Activated CD4-positive, alpha-beta T cell treated with anti-CD3 and anti-CD28 coated beads, Interleukin-2, amount 50 U/mL, for 4 hours (primary cell): ENCODE measurements around the gene ARFRP1.

Source experiments
- DNase-seq, 2 experiments: peaks; one replicate each; pipeline ENCODE4 v3.0.0-alpha.2; 2020

The ARFRP1 gene

DNA sequence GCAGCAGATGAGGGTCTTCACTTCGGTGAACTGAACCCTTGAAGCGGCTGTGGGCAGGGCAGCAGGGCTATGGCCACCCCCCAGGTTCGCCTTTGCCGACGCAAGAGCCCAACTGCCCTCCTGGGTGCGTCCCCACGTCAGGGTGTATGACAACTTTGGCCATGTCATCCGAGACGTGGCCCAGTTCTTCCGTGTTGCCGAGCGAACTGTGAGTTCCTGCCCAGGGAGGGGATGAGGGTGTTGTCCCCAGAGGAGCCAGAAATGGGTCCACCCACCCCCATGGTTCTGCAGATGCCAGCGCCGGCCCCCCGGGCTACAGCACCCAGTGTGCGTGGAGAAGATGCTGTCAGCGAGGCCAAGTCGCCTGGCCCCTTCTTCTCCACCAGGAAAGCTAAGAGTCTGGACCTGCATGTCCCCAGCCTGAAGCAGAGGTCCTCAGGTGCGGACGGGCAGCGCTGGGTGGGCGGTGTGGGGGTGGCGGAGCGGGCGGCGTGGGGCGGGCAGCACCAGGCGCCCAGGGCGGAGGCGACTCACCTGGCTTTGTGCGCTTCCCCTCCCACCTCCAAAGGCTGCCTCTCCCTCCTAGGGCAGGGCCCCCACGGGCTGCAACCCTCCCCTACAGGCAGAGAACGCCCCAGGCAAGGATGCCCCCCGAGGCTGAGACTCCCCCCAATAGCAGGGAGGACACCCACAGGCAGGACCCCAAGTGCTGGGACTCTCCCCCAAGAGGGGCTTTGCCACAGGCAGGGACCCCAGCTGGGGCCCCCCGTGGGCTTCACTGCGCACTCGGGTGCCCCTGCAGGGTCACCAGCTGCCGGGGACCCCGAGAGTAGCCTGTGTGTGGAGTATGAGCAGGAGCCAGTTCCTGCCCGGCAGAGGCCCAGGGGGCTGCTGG is 17.5 kb downstream of the ARFRP1 start:
- no peak for DNase-seq

- DNase-seq: no peak
Measured at GRCh38 chr20:63689046-63690002, 18.5 kb downstream of the ARFRP1 start.

GRCh38 chr20:63688228-63689045 is 19.3 kb downstream of the ARFRP1 start:
- DNase-seq: no peak

DNA sequence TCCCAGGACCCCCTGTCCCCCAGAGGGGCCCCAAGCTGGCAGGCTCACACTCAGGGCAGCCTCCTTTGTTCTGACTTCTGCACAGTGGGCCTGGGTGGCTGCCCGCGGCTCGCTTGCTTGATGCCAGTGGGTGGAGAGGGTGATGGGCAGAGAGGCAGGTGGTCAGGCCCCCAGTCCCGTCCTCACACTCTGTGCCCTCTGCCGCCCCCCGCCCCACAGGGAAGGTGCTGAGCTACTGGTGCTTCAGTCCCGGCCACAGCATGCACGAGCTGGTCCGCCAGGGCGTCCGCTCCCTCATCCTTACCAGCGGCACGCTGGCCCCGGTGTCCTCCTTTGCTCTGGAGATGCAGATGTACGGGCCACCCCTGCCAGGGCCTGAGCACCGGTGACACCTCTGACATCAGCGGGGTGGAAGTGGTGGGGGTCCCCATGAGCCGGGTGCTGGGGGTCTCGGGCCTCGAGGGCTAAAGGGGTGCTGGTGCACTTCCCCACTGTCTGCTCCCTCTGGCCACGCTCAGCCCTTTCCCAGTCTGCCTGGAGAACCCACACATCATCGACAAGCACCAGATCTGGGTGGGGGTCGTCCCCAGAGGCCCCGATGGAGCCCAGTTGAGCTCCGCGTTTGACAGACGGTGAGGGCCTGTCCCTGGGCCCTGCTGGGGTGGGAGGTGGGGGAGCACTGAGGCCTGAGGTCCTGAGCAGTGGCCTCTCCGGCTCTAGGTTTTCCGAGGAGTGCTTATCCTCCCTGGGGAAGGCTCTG is 20.2 kb downstream of the ARFRP1 start:
- no peak for DNase-seq

DNA sequence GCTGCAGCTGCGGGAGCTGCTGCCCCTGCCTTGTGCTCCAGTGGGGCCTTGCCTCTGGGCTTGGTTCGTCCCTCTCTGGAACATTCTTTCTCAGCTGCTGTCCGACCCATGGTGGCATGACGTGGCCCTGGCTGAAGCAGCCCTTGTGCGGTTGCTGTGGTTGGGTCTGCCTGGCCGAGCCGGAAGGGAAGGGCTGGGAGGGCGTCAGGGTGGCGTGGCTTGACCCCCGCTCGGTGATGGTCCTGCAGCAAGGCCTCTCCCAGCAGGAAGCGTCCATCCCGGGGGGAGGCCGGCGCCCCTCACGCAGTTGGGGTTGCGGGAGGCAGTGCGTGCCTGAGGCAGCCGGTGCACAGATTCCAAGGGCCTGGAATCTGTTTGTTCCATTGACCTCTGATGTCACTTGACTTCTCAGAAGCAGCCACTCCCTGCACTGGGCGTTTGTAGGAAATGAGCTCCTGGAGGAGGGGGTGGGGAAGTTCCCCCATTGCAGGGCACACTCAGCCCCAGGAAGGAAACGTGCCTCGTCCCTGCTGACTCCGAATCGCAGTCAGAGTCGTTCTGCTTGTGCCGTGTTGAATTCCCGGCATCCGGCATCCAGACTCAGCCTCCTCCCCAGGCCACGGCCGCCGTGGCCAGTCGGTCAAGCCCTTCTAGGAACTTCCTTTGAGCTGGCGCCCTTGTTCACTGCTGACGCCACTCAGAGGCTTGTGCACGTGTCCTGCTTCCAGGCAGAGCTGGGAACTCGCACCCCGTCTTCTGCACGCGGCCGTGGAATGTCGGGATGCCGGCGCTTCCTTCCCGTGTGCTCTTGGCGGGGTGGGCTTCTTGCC is 21.1 kb downstream of the ARFRP1 start:
- peak; percentile 49 to 58 for DNase-seq

GRCh38 chr20:63686094-63686491 is 21.7 kb downstream of the ARFRP1 start:
- no peak for DNase-seq

GRCh38 chr20:63685269-63686026 is 22.3 kb downstream of the ARFRP1 start:
- no peak for DNase-seq

DNA sequence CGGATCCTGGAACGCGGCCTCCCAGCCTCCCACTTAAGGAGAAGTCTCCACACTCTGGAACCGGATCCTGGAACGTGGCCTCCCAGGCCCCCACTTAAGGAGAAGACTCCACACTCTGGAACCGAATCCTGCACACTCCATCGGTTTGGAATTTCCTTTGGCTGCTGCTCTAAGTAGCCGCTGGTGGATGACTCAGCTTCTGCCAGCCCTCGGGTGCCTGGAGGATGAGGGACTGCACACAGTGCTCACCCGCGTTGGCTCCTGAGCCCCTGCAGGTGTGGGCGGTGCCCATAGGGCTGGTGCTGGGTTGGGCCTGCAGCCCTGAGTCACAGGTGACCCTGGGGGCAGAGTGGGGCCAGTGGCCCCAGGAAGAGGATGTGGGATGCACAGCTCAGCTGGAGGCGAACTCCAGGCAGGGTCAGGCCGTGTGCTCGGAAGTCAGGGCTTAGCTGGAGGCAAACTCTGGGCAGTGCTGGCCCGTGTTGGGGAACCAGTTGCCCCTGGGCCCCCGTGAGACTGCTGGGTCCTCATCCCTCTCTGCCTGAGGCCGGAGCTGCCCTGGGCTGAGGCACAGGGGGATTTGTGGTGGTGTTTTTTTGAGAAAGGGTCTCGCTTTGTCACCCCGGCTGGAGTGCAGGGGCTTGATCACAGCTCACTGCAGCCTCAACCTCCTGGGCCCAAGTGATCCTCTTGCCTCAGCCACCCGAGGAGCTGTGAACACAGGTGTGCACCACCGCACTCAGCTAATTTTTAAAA is 25.2 kb downstream of the ARFRP1 start:
- no peak for DNase-seq

GRCh38 chr20:63681609-63682142 is 26.1 kb downstream of the ARFRP1 start:
- DNase-seq: no peak

- no peak for DNase-seq
Measured at GRCh38 chr20:63680857-63681608, 26.7 kb downstream of the ARFRP1 start.

DNA sequence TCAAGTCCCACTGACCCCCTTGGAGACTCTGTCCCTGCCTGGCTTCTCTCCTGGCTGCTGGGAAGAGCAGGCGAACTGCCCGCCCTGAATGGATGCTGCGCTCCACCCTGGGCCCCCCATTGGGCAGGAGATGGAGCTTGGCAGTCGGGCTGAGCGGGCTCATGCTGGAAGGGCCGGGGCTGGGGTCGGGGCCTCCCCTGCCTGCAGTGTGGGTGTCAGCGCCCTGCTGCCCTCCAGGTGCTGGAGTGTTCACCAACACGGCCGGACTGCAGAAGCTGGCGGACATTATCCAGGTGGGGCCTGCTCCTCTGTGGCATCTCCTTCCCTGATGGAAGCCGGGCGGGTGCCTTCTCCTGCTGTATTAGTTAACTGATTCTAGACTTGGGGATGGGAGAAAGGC is 27.3 kb downstream of the ARFRP1 start:
- no peak for DNase-seq

- no peak for DNase-seq
Measured at GRCh38 chr20:63679799-63680305, 27.9 kb downstream of the ARFRP1 start.

- DNase-seq: no peak
Measured at GRCh38 chr20:63678667-63679465, 28.9 kb downstream of the ARFRP1 start.

DNA sequence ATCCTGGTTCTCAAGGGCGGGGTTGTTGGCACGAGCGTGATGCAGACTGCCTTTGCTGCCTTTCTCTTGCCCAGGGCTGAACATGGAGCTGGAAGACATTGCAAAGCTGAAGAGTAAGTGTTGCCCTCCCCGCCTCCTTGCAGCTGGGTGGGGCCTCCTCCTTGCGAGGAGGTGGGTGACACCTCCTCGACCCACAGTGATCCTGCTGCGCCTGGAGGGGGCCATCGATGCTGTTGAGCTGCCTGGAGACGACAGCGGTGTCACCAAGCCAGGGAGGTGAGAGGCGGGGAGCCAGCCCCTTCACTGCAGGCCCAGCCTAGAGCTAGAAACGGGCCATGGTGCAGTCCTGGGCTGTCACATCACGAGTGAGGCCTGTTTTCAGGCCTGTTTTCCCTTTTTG is 29.7 kb downstream of the ARFRP1 start:
- no peak for DNase-seq

GRCh38 chr20:63675681-63676368 is 32.0 kb downstream of the ARFRP1 start:
- DNase-seq: no peak

DNA sequence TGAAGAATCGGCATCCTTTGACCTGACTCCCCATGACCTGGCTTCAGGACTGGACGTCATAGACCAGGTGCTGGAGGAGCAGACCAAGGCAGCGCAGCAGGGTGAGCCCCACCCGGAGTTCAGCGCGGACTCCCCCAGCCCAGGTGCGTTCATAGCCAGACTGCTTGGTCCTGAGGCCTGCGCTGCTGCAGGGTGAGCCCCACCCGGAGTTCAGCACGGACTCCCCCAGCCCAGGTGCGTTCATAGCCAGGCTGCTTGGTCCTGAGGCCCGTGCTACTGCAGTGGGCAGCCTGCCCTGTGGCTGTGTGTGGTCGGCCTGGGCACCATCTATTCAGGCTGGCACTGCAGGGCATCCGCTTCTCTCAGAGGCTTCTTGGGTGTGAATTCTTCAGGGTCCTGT is 33.8 kb downstream of the ARFRP1 start:
- DNase-seq: no peak

DNA sequence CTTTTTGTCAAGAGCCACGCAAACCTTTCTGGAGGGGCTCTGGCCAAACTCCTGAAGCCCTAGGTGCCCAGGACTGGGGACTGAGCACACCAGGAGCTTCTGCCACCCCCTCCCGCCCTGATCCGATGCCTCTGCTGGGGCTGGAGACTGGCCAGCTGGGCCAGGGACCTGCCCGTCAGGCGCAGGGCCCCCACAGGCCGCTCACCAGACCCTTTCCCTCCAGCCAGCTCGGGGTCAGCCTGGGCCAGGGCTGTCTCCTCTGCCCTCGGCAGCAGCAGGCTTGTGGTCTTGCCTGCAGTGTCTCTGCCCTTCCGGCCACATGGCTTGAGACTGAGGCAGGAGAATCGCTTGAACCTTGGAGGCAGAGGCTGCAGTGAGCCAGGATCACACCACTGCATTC is 35.1 kb downstream of the ARFRP1 start:
- no peak for DNase-seq
